ENCODE data around the gene SH3RF1.
"Not testable (repeated sequence)": the region's sequence is repeated elsewhere in the genome, so short reads cannot be mapped to it uniquely, and the experiment has no call there.

The SH3RF1 gene

DNA sequence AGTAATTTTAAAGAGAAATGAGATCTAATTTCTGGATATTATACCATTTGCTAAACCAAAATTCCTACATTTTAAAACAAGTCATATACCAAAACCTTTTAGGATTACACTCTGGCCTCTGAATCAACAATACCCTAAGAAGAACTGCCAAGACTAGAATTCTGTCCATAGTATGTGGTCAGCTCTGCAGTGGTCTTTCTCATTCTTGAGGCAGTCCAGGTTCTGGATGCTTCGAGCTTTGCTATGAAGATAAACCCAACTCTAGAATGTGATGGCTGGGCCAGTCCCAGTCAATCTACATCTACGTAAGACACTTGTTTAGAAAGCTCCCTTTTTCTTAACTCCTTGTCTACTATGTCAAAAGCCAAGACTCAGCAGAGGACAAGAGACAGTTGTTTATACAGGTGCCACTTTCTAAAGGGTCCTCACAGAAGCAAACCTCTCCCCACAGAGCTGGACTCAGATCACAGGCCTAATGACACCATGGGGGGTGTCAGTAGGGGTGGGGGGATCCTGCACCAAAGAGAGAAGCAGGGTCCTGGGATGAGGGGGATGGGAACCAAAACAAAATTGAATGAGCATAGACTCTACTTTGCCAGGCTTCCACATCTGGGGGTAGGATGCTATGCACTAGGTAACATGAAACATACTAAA is 63.2 kb downstream of the SH3RF1 start:
- H3K27me3 Mint-ChIP-seq: peaks cover 4% of the 10 kb centered on the region
- no peaks in the 10 kb centered on the region for H3K36me3 Mint-ChIP-seq (ENCODE audit: insufficient read depth)
- no peaks in the 10 kb centered on the region for H3K4me1 Mint-ChIP-seq
- H3K4me3 Mint-ChIP-seq: no peak overlapping the region
- no peaks in the 10 kb centered on the region for H3K9me3 Mint-ChIP-seq
- ATAC-seq (replicated peaks; ENCODE audit: extremely low read depth, poor library complexity, severe bottlenecking): no peak
- H3K27ac Mint-ChIP-seq (ENCODE audit: low read depth): no peak overlapping the region
- no peak for DNase-seq (ENCODE audit: low spot score in 2 of 2)

DNA sequence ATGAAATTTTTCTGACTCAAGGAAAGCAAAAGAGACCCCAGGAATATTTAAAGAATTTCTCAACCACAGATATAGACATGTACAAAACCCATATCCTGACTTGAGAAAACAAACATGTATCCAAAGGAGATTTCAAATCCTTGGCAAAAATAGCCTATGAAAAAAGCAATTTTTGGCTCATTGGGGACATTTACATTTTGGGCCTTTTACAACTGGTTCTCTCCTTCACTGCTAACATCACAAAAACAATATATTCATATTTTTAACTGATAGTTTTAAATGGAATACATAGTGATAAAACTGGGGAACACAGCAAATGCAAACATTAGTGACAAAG is 65.0 kb downstream of the SH3RF1 start:
- Mint-ChIP-seq H3K4me1 (no peaks in the 10 kb centered on the region), H3K4me3 (no peak overlapping the region), H3K9me3 (no peaks in the 10 kb centered on the region), H3K27me3 (peaks cover 9% of the 10 kb centered on the region), H3K36me3 (ENCODE audit: insufficient read depth) (no peaks in the 10 kb centered on the region), H3K27ac (ENCODE audit: low read depth) (no peak overlapping the region)
- DNase-seq (ENCODE audit: low spot score in 2 of 2) (no peak), ATAC-seq (replicated peaks; ENCODE audit: extremely low read depth, poor library complexity, severe bottlenecking) (no peak)

- Mint-ChIP-seq H3K27ac (ENCODE audit: low read depth) (no peak overlapping the region), H3K4me1 (no peaks in the 10 kb centered on the region), H3K36me3 (ENCODE audit: insufficient read depth) (no peaks in the 10 kb centered on the region), H3K4me3 (no peak overlapping the region), H3K27me3 (peaks cover 14% of the 10 kb centered on the region), H3K9me3 (no peaks in the 10 kb centered on the region)
- DNase-seq (ENCODE audit: low spot score in 2 of 2): no peak
- no peak for ATAC-seq (replicated peaks; ENCODE audit: extremely low read depth, poor library complexity, severe bottlenecking)
Measured at GRCh38 chr4:169205075-169205743, 65.5 kb downstream of the SH3RF1 start.

GRCh38 chr4:169203891-169204290 is 66.9 kb downstream of the SH3RF1 start:
- no peak overlapping the region for H3K4me3 Mint-ChIP-seq
- peaks cover 25% of the 10 kb centered on the region for H3K27me3 Mint-ChIP-seq
- DNase-seq (ENCODE audit: low spot score in 2 of 2): no peak
- no peaks in the 10 kb centered on the region for H3K36me3 Mint-ChIP-seq (ENCODE audit: insufficient read depth)
- H3K4me1 Mint-ChIP-seq: no peaks in the 10 kb centered on the region
- H3K27ac Mint-ChIP-seq (ENCODE audit: low read depth): no peak overlapping the region
- ATAC-seq (replicated peaks; ENCODE audit: extremely low read depth, poor library complexity, severe bottlenecking): no peak
- H3K9me3 Mint-ChIP-seq: no peaks in the 10 kb centered on the region

GRCh38 chr4:169203278-169203677 is 67.5 kb downstream of the SH3RF1 start:
- H3K9me3 Mint-ChIP-seq; ATAC-seq (replicated peaks; ENCODE audit: extremely low read depth, poor library complexity, severe bottlenecking); DNase-seq (ENCODE audit: low spot score in 2 of 2); H3K27ac Mint-ChIP-seq (ENCODE audit: low read depth); H3K36me3 Mint-ChIP-seq (ENCODE audit: insufficient read depth); H3K4me1 Mint-ChIP-seq; H3K4me3 Mint-ChIP-seq: not testable (repeated sequence)
- H3K27me3 Mint-ChIP-seq: peaks cover 31% of the 10 kb centered on the region

GRCh38 chr4:169202878-169203277 is 67.9 kb downstream of the SH3RF1 start:
- Mint-ChIP-seq H3K27me3 (peaks cover 34% of the 10 kb centered on the region), H3K27ac (ENCODE audit: low read depth) (no peak overlapping the region), H3K4me1 (no peaks in the 10 kb centered on the region), H3K4me3 (no peak overlapping the region), H3K36me3 (ENCODE audit: insufficient read depth) (no peaks in the 10 kb centered on the region), H3K9me3 (no peaks in the 10 kb centered on the region)
- DNase-seq (ENCODE audit: low spot score in 2 of 2) (no peak), ATAC-seq (replicated peaks; ENCODE audit: extremely low read depth, poor library complexity, severe bottlenecking) (no peak)

- H3K9me3 Mint-ChIP-seq: no peaks in the 10 kb centered on the region
- no peak for DNase-seq (ENCODE audit: low spot score in 2 of 2)
- H3K4me1 Mint-ChIP-seq: no peaks in the 10 kb centered on the region
- no peak for ATAC-seq (replicated peaks; ENCODE audit: extremely low read depth, poor library complexity, severe bottlenecking)
- no peaks in the 10 kb centered on the region for H3K36me3 Mint-ChIP-seq (ENCODE audit: insufficient read depth)
- no peak overlapping the region for H3K4me3 Mint-ChIP-seq
- no peak overlapping the region for H3K27ac Mint-ChIP-seq (ENCODE audit: low read depth)
- H3K27me3 Mint-ChIP-seq: peaks cover 34% of the 10 kb centered on the region
Measured at GRCh38 chr4:169202145-169202699, 68.5 kb downstream of the SH3RF1 start.

GRCh38 chr4:169201222-169202144 is 69.3 kb downstream of the SH3RF1 start:
- H3K27ac Mint-ChIP-seq (ENCODE audit: low read depth): no peak overlapping the region
- H3K9me3 Mint-ChIP-seq: no peaks in the 10 kb centered on the region
- peaks cover 40% of the 10 kb centered on the region for H3K27me3 Mint-ChIP-seq
- H3K4me1 Mint-ChIP-seq: no peaks in the 10 kb centered on the region
- ATAC-seq (replicated peaks; ENCODE audit: extremely low read depth, poor library complexity, severe bottlenecking): no peak
- no peak overlapping the region for H3K4me3 Mint-ChIP-seq
- DNase-seq (ENCODE audit: low spot score in 2 of 2): no peak
- H3K36me3 Mint-ChIP-seq (ENCODE audit: insufficient read depth): no peaks in the 10 kb centered on the region

DNA sequence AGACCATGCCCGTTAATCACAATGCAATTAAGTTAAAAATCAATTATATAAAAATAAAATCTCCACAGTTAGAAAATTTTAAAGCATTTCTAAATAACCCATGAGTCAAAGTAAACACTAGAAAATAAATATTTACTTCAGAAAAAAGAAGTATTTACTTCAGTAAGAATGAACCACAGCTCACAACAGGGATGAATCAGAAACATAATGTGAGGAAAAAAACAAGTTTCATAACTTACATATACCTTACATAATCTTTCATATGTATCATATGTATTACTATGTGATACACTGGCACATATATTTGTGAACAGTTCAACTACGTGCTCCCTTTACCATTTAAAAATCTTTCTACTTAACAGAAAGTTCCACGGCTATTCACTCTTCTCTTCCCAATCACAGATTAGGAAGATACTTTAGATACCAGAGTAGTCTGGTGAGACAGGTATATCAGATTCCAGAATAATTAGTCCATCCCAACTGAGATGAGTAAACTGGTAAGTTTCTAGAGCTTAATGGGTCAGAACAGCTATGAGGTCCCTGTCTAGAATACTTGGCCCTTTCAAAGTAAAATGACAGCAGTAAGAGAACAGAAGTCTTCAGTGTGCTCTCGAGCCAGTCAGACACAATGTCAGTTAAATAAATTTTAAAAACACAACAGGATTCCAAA is 70.3 kb downstream of the SH3RF1 start:
- Mint-ChIP-seq H3K9me3 (no peaks in the 10 kb centered on the region), H3K36me3 (ENCODE audit: insufficient read depth) (no peaks in the 10 kb centered on the region), H3K27ac (ENCODE audit: low read depth) (no peak overlapping the region), H3K27me3 (peaks cover 47% of the 10 kb centered on the region), H3K4me1 (no peaks in the 10 kb centered on the region), H3K4me3 (no peak overlapping the region)
- no peak for ATAC-seq (replicated peaks; ENCODE audit: extremely low read depth, poor library complexity, severe bottlenecking)
- DNase-seq (ENCODE audit: low spot score in 2 of 2): no peak

DNA sequence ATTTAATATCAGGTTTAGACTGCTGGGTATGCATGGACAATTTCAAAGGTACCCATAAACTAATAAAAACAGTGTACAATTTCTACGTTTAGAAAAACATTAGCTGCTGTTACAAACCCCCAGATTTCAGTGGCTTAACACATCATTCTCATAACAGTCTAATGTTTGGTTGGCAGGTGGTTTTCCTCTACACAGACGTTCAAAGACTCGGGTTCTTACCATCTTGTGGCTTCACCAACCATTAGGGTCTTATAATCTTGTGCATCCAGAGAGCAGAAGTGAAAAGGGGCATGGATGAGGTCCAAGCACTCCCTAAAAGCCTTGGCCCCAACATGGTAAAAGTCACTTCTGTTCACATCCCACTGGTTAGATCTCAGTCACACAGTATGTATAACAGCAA is 71.6 kb downstream of the SH3RF1 start:
- Mint-ChIP-seq H3K36me3 (ENCODE audit: insufficient read depth) (no peaks in the 10 kb centered on the region), H3K27ac (ENCODE audit: low read depth) (no peak overlapping the region), H3K9me3 (no peaks in the 10 kb centered on the region), H3K4me3 (no peak overlapping the region), H3K4me1 (no peaks in the 10 kb centered on the region), H3K27me3 (peaks cover 47% of the 10 kb centered on the region)
- ATAC-seq (replicated peaks; ENCODE audit: extremely low read depth, poor library complexity, severe bottlenecking) (no peak), DNase-seq (ENCODE audit: low spot score in 2 of 2) (no peak)

GRCh38 chr4:169198167-169198566 is 72.6 kb downstream of the SH3RF1 start:
- ATAC-seq (replicated peaks; ENCODE audit: extremely low read depth, poor library complexity, severe bottlenecking) (no peak), DNase-seq (ENCODE audit: low spot score in 2 of 2) (no peak)
- H3K27ac Mint-ChIP-seq (ENCODE audit: low read depth): no peak overlapping the region
- H3K4me3 Mint-ChIP-seq: no peak overlapping the region
- no peaks in the 10 kb centered on the region for H3K36me3 Mint-ChIP-seq (ENCODE audit: insufficient read depth)
- no peaks in the 10 kb centered on the region for H3K4me1 Mint-ChIP-seq
- peaks cover 47% of the 10 kb centered on the region for H3K27me3 Mint-ChIP-seq
- no peaks in the 10 kb centered on the region for H3K9me3 Mint-ChIP-seq

- H3K36me3 Mint-ChIP-seq (ENCODE audit: insufficient read depth); DNase-seq (ENCODE audit: low spot score in 2 of 2); H3K4me3 Mint-ChIP-seq; ATAC-seq (replicated peaks; ENCODE audit: extremely low read depth, poor library complexity, severe bottlenecking); H3K27ac Mint-ChIP-seq (ENCODE audit: low read depth); H3K4me1 Mint-ChIP-seq; H3K9me3 Mint-ChIP-seq: not testable (repeated sequence)
- peaks cover 47% of the 10 kb centered on the region for H3K27me3 Mint-ChIP-seq
Measured at GRCh38 chr4:169197206-169197605, 73.5 kb downstream of the SH3RF1 start.

Data from central memory CD8-positive, alpha-beta T cell (primary cell).